Vagina (tissue), 2 donors: ENCODE results near the gene CEP290.

Experiments
- POLR2AphosphoS5 ChIP-seq, 2 donors: sonication (generic); formaldehyde crosslinking; IDR thresholded peaks; one replicate each; pipeline ENCODE4 v1.9.0; 2017; ENCODE audit warnings: antibody characterized with exemption in 2 of 2, mild to moderate bottlenecking in 2 of 2, low read depth in 1 of 2; ENCODE audit not compliant: insufficient read depth in 1 of 2
- TF ChIP-seq, protein P1 (sequence below), 3 experiments: fragments of 450-650 bp in 2 of 3; fragments of 200-600 bp in 1 of 3; sonication (generic) in 1 of 3; IDR thresholded peaks; one replicate each; pipeline ENCODE4 v1.5.1; 2017 to 2019; ENCODE audit warnings: antibody characterized with exemption in 3 of 3, mild to moderate bottlenecking in 2 of 3, moderate library complexity in 2 of 3

DNA sequence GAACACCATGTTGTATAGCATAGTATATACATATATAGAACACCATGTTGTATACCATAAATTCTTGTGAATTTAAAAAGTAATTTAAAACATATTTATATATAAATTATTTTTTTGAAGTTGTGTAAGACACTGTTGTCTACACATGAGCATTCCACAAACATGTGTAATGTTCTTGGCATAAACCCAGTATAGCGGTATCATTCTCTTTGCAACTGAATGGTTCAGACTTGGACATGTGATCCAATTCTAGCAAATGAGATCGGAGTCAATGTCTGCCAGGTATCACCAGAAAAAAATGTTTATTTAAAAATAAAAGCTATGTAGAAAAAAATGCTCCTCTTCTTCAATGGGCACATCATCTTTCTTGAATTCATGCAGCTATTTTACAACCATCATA lies 33.9 kb downstream of the CEP290 start:
- TF ChIP-seq, protein P1, sequence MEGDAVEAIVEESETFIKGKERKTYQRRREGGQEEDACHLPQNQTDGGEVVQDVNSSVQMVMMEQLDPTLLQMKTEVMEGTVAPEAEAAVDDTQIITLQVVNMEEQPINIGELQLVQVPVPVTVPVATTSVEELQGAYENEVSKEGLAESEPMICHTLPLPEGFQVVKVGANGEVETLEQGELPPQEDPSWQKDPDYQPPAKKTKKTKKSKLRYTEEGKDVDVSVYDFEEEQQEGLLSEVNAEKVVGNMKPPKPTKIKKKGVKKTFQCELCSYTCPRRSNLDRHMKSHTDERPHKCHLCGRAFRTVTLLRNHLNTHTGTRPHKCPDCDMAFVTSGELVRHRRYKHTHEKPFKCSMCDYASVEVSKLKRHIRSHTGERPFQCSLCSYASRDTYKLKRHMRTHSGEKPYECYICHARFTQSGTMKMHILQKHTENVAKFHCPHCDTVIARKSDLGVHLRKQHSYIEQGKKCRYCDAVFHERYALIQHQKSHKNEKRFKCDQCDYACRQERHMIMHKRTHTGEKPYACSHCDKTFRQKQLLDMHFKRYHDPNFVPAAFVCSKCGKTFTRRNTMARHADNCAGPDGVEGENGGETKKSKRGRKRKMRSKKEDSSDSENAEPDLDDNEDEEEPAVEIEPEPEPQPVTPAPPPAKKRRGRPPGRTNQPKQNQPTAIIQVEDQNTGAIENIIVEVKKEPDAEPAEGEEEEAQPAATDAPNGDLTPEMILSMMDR (IDR thresholded peaks at IDR 0.05): no peak
- no peak for TF ChIP-seq POLR2AphosphoS5 (IDR thresholded peaks at IDR 0.05; ENCODE audit: insufficient read depth in 1 of 2, low read depth in 1 of 2)
